Measurements from ENCODE around the gene KDM3B. TPM values are rescaled to one million over a fixed set of nuclear protein-coding genes. Genes with fewer than 3 reads are reported as not detected.

KDM3B gene
- polyA plus RNA-seq, 1 of the 3 experiments (the other 2 are of a cell fraction): 22.4 TPM

DNA sequence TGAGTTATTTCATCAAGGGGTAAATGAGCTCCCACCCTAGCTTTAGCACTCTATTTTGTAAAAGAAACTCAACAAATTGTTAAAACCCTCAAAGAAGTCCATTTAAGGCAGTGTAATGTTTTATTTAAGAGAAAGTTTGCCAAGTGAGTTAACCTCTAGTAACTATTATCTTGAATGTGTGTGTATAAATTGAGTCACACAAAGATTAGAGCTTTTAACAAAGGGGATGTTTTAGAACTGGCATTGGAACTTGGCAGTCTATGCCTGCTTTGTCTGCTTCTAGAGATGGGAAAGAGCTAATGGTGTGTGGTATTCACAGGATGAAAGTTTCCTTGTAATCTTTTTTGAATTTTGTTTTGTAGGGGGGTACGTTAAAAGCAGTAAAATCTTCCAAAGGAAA lies 33.2 kb downstream of the KDM3B start:
- Histone ChIP-seq H3K79me2 (ENCODE audit: insufficient read depth) (no peaks in the 10 kb centered on the region), H3K9me3 (no peaks in the 10 kb centered on the region), H3K9me2 (no peaks in the 10 kb centered on the region), H3K4me3 (ENCODE audit: low read depth in 2 of 2, low read length in 1 of 2) (no peak overlapping the region), H3F3A (replicated peaks; ENCODE audit: insufficient read depth) (no peaks in the 10 kb centered on the region), H4K20me1 (ENCODE audit: insufficient read depth) (no peaks in the 10 kb centered on the region), H3K27ac (ENCODE audit: low read depth in 2 of 2, low read length in 1 of 2) (no peak overlapping the region), H3K27me3 (ENCODE audit: insufficient read depth) (no peaks in the 10 kb centered on the region), H3K4me2 (no peak overlapping the region), H3K36me3 (replicated peaks in 1 of 2; ENCODE audit: control insufficient read depth in 1 of 2, insufficient read depth in 2 of 2, low read length in 1 of 2) (peaks cover 39 to 52% of the 10 kb centered on the region in 2 experiments), H3K4me1 (ENCODE audit: control insufficient read depth in 1 of 2, insufficient read depth in 2 of 2, low read depth in 1 of 2, low read length in 1 of 2) (peaks cover 0 to 5% of the 10 kb centered on the region in 2 experiments; a peak in 1 of 4 replicates), H2AFZ (ENCODE audit: low read depth) (no peak overlapping the region), H3K9ac (no peak overlapping the region)
- TF ChIP-seq RFX5 (IDR thresholded peaks at IDR 0.05; ENCODE audit: low read length) (no peak), MXI1 (IDR thresholded peaks at IDR 0.05; ENCODE audit: low read depth, low read length) (no peak), POLR2AphosphoS5 (IDR thresholded peaks at IDR 0.05; ENCODE audit: low read depth, low read length) (no peak), GABPA (IDR thresholded peaks at IDR 0.05; ENCODE audit: low read depth) (no peak), FOSL2 (IDR thresholded peaks at IDR 0.05; ENCODE audit: borderline replicate concordance, low read depth) (no peak)
- TF ChIP-seq, protein P1, sequence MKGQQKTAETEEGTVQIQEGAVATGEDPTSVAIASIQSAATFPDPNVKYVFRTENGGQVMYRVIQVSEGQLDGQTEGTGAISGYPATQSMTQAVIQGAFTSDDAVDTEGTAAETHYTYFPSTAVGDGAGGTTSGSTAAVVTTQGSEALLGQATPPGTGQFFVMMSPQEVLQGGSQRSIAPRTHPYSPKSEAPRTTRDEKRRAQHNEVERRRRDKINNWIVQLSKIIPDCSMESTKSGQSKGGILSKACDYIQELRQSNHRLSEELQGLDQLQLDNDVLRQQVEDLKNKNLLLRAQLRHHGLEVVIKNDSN (IDR thresholded peaks at IDR 0.05; ENCODE audit: borderline replicate concordance, low read depth): no peak
- TF ChIP-seq, protein P2, sequence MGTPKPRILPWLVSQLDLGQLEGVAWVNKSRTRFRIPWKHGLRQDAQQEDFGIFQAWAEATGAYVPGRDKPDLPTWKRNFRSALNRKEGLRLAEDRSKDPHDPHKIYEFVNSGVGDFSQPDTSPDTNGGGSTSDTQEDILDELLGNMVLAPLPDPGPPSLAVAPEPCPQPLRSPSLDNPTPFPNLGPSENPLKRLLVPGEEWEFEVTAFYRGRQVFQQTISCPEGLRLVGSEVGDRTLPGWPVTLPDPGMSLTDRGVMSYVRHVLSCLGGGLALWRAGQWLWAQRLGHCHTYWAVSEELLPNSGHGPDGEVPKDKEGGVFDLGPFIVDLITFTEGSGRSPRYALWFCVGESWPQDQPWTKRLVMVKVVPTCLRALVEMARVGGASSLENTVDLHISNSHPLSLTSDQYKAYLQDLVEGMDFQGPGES (IDR thresholded peaks at IDR 0.05; ENCODE audit: low read depth, low read length): no peak
- WGBS (ENCODE audit: low lambda C conversion rate): 93% methylated on average over 1 of the region's 1 CpG
- ChIA-PET CTCF (interaction anchor here (4.0 kb wide), 1 partner anchor 33 kb away, joined by 16 read pairs; the partner anchor contains the start of gene KDM3B), POLR2A (no interaction called here)
- DNase-seq: no peak

DNA sequence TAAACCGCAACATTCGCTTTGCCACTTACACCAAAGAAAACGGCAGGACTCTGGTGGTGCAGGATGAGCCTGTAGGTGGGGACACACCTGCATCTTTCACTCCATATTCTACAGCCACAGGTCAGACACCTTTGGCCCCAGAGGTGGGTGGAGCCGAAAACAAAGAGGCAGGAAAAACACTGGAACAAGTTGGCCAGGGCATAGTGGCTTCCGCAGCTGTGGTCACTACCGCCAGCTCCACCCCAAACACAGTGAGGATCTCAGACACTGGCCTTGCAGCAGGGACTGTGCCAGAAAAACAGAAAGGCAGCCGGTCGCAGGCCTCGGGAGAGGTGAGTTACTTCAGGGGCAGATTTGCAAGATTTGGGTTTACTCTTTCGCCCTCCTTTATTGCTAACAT lies 33.8 kb downstream of the KDM3B start:
- no peaks in the 10 kb centered on the region for H3K9me2 ChIP-seq
- no peaks in the 10 kb centered on the region for H3K27me3 ChIP-seq (ENCODE audit: insufficient read depth)
- H2AFZ ChIP-seq (ENCODE audit: low read depth): no peak overlapping the region
- H3K9ac ChIP-seq: no peak overlapping the region
- 92% methylated on average over 8 of the region's 10 CpGs for WGBS (ENCODE audit: low lambda C conversion rate)
- no peak overlapping the region for H3K4me3 ChIP-seq (ENCODE audit: low read depth in 2 of 2, low read length in 1 of 2)
- CTCF ChIA-PET: interaction anchor here (1.2 to 4.0 kb wide), 2 partner anchors 33 to 63 kb away, joined by 3 to 16 read pairs; partner anchors contain the start of gene KDM3B
- H4K20me1 ChIP-seq (ENCODE audit: insufficient read depth): no peaks in the 10 kb centered on the region
- POLR2A ChIA-PET: no interaction called here
- H3K9me3 ChIP-seq: no peaks in the 10 kb centered on the region
- no peak overlapping the region; a peak in 1 of 4 replicates for H3K27ac ChIP-seq (ENCODE audit: low read depth in 2 of 2, low read length in 1 of 2)
- peaks cover 45 to 46% of the 10 kb centered on the region in 2 experiments for H3K36me3 ChIP-seq (replicated peaks in 1 of 2; ENCODE audit: control insufficient read depth in 1 of 2, insufficient read depth in 2 of 2, low read length in 1 of 2)
- H3K4me1 ChIP-seq (ENCODE audit: control insufficient read depth in 1 of 2, insufficient read depth in 2 of 2, low read depth in 1 of 2, low read length in 1 of 2): peaks cover 0 to 5% of the 10 kb centered on the region in 2 experiments; a peak in 1 of 4 replicates
- no peak overlapping the region for H3K4me2 ChIP-seq
- no peak for DNase-seq
- H3K79me2 ChIP-seq (ENCODE audit: insufficient read depth): no peaks in the 10 kb centered on the region
- TF ChIP-seq NRF1 (IDR thresholded peaks at IDR 0.05; ENCODE audit: low read depth, low read length) (no peak), MXI1 (IDR thresholded peaks at IDR 0.05; ENCODE audit: low read depth, low read length) (no peak), RXRA (IDR thresholded peaks at IDR 0.05; ENCODE audit: borderline replicate concordance, low read depth) (no peak), NFIC (IDR thresholded peaks at IDR 0.05; ENCODE audit: borderline replicate concordance) (no peak), GATA2 (CRISPR knock-in tag; IDR thresholded peaks at IDR 0.05) (no peak), YY1 (IDR thresholded peaks at IDR 0.05; ENCODE audit: low read depth) (no peak), SIN3A (IDR thresholded peaks at IDR 0.05; ENCODE audit: borderline replicate concordance, low read depth, low read length) (no peak)
- TF ChIP-seq, protein P3, sequence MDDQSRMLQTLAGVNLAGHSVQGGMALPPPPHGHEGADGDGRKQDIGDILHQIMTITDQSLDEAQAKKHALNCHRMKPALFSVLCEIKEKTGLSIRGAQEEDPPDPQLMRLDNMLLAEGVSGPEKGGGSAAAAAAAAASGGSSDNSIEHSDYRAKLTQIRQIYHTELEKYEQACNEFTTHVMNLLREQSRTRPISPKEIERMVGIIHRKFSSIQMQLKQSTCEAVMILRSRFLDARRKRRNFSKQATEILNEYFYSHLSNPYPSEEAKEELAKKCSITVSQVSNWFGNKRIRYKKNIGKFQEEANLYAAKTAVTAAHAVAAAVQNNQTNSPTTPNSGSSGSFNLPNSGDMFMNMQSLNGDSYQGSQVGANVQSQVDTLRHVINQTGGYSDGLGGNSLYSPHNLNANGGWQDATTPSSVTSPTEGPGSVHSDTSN (IDR thresholded peaks at IDR 0.05): no peak
- TF ChIP-seq, protein P4, sequence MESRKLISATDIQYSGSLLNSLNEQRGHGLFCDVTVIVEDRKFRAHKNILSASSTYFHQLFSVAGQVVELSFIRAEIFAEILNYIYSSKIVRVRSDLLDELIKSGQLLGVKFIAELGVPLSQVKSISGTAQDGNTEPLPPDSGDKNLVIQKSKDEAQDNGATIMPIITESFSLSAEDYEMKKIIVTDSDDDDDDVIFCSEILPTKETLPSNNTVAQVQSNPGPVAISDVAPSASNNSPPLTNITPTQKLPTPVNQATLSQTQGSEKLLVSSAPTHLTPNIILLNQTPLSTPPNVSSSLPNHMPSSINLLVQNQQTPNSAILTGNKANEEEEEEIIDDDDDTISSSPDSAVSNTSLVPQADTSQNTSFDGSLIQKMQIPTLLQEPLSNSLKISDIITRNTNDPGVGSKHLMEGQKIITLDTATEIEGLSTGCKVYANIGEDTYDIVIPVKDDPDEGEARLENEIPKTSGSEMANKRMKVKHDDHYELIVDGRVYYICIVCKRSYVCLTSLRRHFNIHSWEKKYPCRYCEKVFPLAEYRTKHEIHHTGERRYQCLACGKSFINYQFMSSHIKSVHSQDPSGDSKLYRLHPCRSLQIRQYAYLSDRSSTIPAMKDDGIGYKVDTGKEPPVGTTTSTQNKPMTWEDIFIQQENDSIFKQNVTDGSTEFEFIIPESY (IDR thresholded peaks at IDR 0.05; ENCODE audit: borderline replicate concordance, low read depth): no peak
- TF ChIP-seq, protein P5, sequence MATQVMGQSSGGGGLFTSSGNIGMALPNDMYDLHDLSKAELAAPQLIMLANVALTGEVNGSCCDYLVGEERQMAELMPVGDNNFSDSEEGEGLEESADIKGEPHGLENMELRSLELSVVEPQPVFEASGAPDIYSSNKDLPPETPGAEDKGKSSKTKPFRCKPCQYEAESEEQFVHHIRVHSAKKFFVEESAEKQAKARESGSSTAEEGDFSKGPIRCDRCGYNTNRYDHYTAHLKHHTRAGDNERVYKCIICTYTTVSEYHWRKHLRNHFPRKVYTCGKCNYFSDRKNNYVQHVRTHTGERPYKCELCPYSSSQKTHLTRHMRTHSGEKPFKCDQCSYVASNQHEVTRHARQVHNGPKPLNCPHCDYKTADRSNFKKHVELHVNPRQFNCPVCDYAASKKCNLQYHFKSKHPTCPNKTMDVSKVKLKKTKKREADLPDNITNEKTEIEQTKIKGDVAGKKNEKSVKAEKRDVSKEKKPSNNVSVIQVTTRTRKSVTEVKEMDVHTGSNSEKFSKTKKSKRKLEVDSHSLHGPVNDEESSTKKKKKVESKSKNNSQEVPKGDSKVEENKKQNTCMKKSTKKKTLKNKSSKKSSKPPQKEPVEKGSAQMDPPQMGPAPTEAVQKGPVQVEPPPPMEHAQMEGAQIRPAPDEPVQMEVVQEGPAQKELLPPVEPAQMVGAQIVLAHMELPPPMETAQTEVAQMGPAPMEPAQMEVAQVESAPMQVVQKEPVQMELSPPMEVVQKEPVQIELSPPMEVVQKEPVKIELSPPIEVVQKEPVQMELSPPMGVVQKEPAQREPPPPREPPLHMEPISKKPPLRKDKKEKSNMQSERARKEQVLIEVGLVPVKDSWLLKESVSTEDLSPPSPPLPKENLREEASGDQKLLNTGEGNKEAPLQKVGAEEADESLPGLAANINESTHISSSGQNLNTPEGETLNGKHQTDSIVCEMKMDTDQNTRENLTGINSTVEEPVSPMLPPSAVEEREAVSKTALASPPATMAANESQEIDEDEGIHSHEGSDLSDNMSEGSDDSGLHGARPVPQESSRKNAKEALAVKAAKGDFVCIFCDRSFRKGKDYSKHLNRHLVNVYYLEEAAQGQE (IDR thresholded peaks at IDR 0.05; ENCODE audit: low read depth, low read length): no peak
- no peaks in the 10 kb centered on the region for H3F3A ChIP-seq (replicated peaks; ENCODE audit: insufficient read depth)

All from SK-N-SH (cell line).